Measurements from ENCODE around the gene TRRAP.

TRRAP gene

GRCh38 chr7:99014113-99014985 is 136.0 kb downstream of the TRRAP start:
- Histone ChIP-seq H3K4me3 (no peak overlapping the region), H3K27ac (no peak overlapping the region), H3K36me3 (peaks cover 58 to 75% (median 68%) of the 10 kb centered on the region in 3 donors), H3K4me1 (peaks cover 0 to 2% (median 0%) of the 10 kb centered on the region in 4 donors), H3K27me3 (no peaks in the 10 kb centered on the region), H3K9me3 (no peaks in the 10 kb centered on the region)
- TF ChIP-seq CTCF (IDR thresholded peaks at IDR 0.05) = no peak
- intact Hi-C loops (cut with DNase I; ENCODE audit: low total_unique reads) = no loop called here
- DNase-seq = peak in 1 of 2 donors; percentile 51

GRCh38 chr7:99016196-99016595 is 137.9 kb downstream of the TRRAP start:
- DNase-seq = no peak
- no peak for TF ChIP-seq CTCF (IDR thresholded peaks at IDR 0.05)
- Histone ChIP-seq H3K36me3 (peaks cover 50 to 60% (median 57%) of the 10 kb centered on the region in 3 donors), H3K4me1 (peaks cover 0 to 18% (median 3%) of the 10 kb centered on the region in 4 donors), H3K27ac (no peak overlapping the region), H3K27me3 (no peaks in the 10 kb centered on the region), H3K4me3 (no peak overlapping the region), H3K9me3 (no peaks in the 10 kb centered on the region)
- intact Hi-C loops (cut with DNase I; ENCODE audit: low total_unique reads) = no loop called here

GRCh38 chr7:99019523-99020412 is 141.4 kb downstream of the TRRAP start:
- H3K27me3 ChIP-seq = no peaks in the 10 kb centered on the region
- peaks cover 0 to 54% (median 15%) of the 10 kb centered on the region in 4 donors for H3K4me1 ChIP-seq
- H3K36me3 ChIP-seq = peaks cover 14 to 24% (median 22%) of the 10 kb centered on the region in 3 donors
- intact Hi-C loops (cut with DNase I; ENCODE audit: low total_unique reads) = no loop called here
- peak overlapping the region in 1 of 2 donors; percentile 92 for H3K27ac ChIP-seq
- H3K4me3 ChIP-seq = no peak overlapping the region
- peak in 1 of 2 donors; percentile 25 for DNase-seq
- no peak for TF ChIP-seq CTCF (IDR thresholded peaks at IDR 0.05)
- H3K9me3 ChIP-seq = no peaks in the 10 kb centered on the region

- no peak for TF ChIP-seq CTCF (IDR thresholded peaks at IDR 0.05)
- H3K4me3 ChIP-seq = no peak overlapping the region
- peaks cover 8 to 18% (median 16%) of the 10 kb centered on the region in 3 donors for H3K36me3 ChIP-seq
- no peak for DNase-seq
- no peaks in the 10 kb centered on the region for H3K27me3 ChIP-seq
- no peaks in the 10 kb centered on the region for H3K9me3 ChIP-seq
- intact Hi-C loops (cut with DNase I; ENCODE audit: low total_unique reads) = no loop called here
- peak overlapping the region in 1 of 2 donors; percentile 92 for H3K27ac ChIP-seq
- H3K4me1 ChIP-seq = peaks cover 0 to 60% (median 18%) of the 10 kb centered on the region in 4 donors
Observed at GRCh38 chr7:99020413-99020715, 142.0 kb downstream of the TRRAP start.

- Histone ChIP-seq H3K4me3 (no peak overlapping the region), H3K4me1 (peaks cover 0 to 74% (median 18%) of the 10 kb centered on the region in 4 donors), H3K36me3 (peaks cover under 1 to 12% (median 11%) of the 10 kb centered on the region in 3 donors), H3K27me3 (no peaks in the 10 kb centered on the region), H3K9me3 (no peaks in the 10 kb centered on the region), H3K27ac (peak overlapping the region; percentile 52 to 92)
- DNase-seq = peak in 1 of 2 donors; percentile 51
- TF ChIP-seq CTCF (IDR thresholded peaks at IDR 0.05) = no peak
- intact Hi-C loops (cut with DNase I; ENCODE audit: low total_unique reads) = no loop called here
Observed at GRCh38 chr7:99021941-99022560, 143.7 kb downstream of the TRRAP start.
